A673 (cell line): ENCODE measurements around the gene KLHL13.

Experiments used
- CTCF ChIP-seq: fragments of 300-800, 200-600 bp; sonication (generic); conservative IDR thresholded peaks from 2 replicates; pipeline ENCODE4 v1.5.1; 2017; ENCODE audit warnings: low read depth, mild to moderate bottlenecking, antibody characterized with exemption, low read length, moderate library complexity, mixed read lengths
- EZH2 ChIP-seq: fragments of 200-600 bp; sonication (generic); IDR thresholded peaks from 2 replicates; pipeline ENCODE4 v1.6.1; 2017; ENCODE audit warnings: borderline replicate concordance, low read depth, mild to moderate bottlenecking, mixed read lengths, antibody characterized with exemption, low read length; ENCODE audit not compliant: poor library complexity, severe bottlenecking

DNA sequence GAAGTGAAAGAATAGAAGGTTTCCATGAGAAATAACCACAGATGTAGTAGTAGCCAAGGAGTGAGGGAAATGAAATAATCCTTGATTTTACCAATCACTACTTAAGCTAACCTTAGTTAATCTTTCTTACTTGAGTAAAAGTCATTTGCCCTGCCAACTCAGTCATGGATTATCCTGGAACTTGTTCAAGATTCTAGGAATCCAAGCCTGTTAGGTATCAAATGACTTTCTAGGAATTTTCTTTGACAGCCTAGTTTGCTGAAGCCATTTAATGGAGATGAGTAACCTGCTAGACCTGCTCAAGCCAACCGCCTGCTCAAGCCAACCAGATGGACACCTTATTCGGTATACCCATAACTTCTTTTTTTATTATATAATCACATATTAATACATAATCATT is 180.5 kb downstream of the KLHL13 start:
- no peak for TF ChIP-seq CTCF
- no peak for TF ChIP-seq EZH2
